ENCODE data around the gene EMSY.
"Not testable (repeated sequence)": the region's sequence is repeated elsewhere in the genome, so short reads cannot be mapped to it uniquely, and the experiment has no call there.

The EMSY gene

GRCh38 chr11:76572181-76572875 lies 127.5 kb downstream of the EMSY start:
- not testable (repeated sequence) for DNase-seq

- DNase-seq: no peak
Observed at GRCh38 chr11:76574406-76574805, 129.6 kb downstream of the EMSY start.

DNA sequence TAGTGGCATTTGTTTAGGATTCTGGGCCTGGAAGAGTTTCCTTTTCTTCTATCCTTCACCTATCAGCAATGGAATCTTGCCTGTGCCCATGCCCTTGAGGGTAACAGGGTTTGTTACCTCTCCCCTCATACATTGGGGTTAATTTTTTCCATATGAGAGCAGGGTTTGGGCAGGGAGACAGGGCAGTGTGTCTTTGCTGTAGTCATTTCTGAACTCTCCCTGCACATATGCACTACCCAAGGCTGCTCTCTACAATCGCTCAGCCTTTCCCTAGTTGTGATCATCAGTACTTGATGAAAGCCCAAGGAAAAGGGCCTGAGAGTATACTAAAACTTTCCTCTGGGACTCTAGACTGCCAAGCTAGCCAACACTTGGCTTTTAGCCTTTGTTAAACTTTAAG lies 130.1 kb downstream of the EMSY start:
- DNase-seq: no peak

DNA sequence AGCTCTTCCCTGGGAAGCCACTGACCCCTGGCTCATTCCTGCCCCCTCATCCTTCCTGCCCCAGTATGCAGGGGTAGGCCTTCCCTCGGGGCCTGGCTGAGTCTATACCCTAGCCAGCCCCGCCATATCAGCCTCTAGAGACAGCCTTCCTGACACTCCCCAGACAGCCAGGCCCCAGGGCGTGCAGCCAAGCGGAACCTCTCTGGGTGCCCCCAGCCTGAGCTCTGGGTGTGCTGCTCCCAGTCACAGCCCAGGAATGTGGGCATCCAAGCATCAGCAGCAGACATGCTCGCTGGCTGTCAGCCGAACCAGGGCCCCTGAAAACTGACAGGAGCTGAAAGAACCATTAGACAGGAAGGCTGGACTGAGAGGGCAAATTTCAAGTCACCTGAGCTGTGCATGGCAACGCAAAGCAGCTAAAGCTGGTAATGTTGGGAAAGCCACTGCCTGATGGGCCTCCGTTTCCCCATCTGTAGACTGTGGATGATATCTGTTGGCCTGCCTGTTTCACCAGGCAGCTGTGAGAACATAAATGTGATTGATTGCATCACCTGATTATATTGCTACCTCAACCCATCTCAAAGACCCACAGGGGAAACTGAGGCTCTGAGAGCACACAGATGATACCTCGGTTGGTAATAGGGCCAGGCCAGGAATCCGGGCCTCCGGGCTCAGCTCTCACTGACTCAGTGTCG lies 132.6 kb downstream of the EMSY start:
- peak; percentile 7 to 45 (median 21) for DNase-seq

- no peak for DNase-seq
Observed at GRCh38 chr11:76577921-76578653, 133.3 kb downstream of the EMSY start.

- DNase-seq: no peak
Observed at GRCh38 chr11:76578654-76579055, 133.8 kb downstream of the EMSY start.

GRCh38 chr11:76579056-76579751 lies 134.4 kb downstream of the EMSY start:
- DNase-seq: no peak

DNA sequence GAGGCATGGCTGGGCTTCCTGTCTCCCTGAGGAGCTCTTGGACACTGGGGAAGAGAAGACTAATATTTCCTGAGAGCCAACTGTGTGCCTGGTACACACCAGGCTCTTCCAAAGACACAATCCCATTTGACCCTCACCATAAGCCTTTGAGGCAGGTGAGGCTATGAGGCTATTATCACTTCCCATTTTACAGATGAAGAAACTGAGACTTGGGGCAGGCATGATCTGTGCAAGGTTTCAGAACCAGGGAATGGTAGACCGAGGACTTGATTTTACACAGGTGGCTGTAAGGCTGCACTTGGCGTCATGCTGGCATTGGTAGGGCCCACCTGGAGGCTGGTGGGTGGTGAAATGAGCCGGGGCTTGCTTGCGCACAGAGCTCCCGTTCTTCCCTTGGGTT lies 134.9 kb downstream of the EMSY start:
- DNase-seq: no peak

- not testable (repeated sequence) for DNase-seq
Observed at GRCh38 chr11:76582471-76582870, 137.7 kb downstream of the EMSY start.

- DNase-seq: no peak
Observed at GRCh38 chr11:76587820-76588454, 143.1 kb downstream of the EMSY start.

DNA sequence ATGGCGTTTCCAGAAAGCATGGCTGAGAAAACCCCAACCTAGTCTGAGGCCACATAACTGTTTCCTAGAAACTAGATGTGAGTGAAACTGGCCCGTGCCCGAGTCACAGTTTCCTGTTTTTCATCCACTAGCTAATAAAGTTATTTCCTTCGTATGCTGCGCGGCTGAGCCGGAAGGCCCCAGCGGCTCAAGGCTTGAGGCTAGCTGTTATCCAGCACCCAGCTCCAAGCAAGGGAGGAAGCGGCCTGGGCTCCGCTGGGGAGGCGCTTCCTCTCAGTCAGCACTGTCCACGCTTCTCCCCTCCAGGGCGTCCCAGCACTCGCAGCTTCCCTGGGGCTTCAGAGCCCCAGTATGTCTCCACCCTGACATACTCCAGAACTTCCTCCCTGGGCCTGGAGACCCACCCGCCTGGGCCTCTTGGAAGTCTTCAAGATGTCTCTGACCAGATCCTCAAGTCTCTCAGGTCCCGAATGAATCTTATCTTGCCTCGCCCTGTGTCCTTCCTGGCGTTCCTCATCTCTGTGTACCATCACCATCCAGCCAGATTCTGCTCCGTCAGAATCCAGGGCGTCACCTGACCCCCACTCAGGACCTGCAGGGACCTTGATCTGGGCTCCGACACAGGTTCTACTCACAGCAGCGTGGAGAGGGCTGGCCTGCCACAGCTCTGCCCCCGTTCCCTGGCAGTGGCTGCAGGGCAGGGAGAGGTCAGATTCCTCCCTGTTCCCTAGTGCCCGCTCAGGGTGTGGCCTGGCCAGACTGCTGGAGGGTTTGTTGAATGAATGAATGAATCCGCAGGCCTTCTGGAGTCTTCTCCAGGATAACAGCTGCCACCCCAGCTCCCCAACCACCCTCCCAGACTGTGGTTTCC lies 143.9 kb downstream of the EMSY start:
- DNase-seq: no peak

DNA sequence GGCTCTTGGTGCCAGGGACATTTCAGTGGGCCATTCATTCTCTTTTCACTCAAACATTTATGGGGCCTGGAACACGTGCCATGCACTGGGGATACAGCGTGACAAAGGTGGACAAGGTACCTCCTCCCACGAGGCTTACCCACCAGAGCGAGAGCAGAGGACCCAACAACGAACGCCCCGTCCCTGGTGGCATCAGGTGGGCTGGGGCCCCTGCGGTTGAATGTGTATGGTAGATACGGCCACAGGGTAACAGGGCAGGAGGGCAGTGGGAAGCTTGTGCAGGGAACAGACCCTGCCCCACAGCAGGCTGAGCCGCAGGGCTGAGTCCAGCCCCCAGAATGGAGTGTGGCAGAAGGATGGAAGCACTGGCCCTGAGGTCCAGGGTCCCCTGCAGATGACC lies 144.7 kb downstream of the EMSY start:
- no peak for DNase-seq

DNA sequence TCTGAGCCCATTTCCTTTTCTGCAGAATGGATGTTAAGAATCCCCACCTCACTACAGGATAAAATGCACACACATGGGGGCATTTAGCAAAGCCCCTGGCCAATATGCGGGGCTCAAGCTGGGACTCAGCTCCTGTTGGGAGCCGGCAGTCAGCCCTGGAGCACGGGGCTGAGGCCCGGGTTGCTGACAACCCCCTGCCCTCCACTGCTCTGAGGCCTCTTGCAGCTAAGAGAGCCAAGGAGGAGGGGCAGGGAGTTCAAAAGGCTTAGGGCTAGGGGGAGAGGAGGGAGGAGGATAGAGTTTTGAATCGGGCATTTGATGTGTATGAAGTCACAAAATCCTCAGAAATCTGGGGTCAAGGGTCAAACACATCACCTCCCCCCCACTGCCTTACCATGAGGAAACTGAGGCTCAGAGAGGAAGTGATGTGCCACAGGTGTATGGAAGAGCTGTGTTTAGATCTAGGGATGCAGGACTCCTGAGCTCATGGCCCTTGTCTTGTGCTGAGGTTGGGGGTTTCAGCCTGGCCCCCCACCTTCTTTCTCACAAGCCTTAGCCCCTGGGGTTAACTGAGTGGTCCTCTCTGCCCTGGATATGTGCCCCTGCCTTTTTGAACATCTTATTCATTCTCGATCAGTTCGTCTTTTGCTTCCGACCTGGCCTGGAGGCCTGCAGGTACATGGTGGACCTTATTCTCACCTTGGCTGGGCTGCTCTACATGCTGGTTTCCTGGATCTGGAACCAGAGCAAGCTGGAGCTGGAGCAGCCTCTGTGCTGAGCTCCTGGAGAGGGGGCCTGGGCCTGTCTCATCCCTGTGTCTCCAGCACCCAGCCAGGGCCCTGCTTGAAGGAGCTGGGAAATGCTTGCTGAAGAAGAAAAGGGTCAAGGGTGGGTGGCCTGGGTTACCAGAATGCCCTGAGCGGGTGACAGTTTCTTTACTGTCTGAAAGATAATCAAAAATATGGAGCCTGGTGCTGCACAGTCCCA lies 145.4 kb downstream of the EMSY start:
- DNase-seq: no peak

- no peak for DNase-seq
Observed at GRCh38 chr11:76591416-76591815, 146.6 kb downstream of the EMSY start.

DNA sequence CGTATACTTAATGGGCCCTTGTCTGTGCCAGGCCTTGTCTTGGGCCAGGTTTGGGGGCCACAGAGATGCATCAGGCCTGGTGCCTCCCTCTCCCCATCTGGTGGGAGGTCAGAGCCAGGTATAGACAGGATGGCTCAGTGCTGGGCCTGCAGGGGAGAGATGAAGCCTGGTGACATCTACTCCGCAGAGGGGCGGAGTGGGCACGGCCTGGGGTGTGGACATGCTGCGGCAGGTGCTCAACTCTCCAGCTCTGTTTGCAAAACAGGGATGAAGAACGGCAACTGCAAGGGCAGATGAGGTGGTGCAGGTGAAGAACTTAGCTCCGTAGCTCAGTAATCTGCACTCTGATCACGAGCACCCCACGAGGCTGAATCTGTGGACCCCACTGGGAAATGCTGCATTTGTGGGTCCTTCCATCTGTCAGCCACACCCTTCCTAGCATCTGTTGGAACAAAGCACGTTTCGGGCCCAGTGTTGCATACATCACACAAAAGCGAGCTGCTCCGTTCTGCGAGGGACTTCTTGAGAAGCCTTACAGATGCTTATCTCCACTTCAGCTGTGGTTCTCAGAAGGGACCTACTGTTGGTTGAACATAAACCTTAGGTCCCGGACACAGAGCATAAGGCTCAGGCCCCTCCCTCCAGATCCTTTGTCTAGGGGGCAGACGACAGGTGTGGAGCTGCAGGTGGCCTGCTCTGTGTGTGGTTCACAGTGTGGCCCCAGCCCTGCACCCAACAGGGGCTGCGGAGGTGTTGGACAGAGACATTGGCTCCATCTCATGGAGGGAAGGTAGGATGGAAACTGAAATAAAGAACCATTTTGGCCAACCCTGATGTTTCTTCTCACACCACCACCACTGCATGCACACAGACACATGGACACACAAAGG lies 147.5 kb downstream of the EMSY start:
- peak in 2 of 3 experiments; percentile 22 to 26 for DNase-seq

GRCh38 chr11:76592961-76593360 lies 148.1 kb downstream of the EMSY start:
- no peak for DNase-seq

GRCh38 chr11:76595091-76595490 lies 150.3 kb downstream of the EMSY start:
- DNase-seq: not testable (repeated sequence)

DNA sequence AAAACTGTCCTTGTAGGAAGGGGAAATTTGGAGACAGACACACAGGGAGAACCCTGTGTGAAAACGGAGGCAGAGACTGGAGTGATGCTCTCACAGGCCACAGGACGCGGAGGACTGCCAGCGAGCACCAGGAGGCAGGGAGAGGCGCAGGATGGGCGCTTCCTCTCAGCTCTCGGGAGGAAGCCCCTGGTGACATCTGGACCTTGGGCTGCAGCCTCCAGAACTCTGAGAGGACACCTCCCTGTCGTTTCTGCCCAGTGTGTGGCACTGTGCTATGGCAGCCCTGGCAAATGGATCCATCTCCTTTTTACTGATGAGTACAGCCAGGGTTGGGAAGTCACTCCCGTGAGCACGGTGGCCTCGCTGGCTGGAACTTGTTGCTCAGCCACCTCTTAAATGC lies 151.8 kb downstream of the EMSY start:
- no peak for DNase-seq

Data from NCI-H1417 (cell line).